HepG2 (cell line): Measurements from ENCODE around the gene ZNF730. TPM values are rescaled to one million over a fixed set of nuclear protein-coding genes. Genes with fewer than 3 reads are reported as not detected.

ENCODE experiments used
- ATAC-seq: fragments of 200-7000 bp; cut with Tn5 transposase; 3 replicates; pipeline ENCODE4 v1.9.1; 2020; ENCODE audit warnings: mild to moderate bottlenecking, moderate library complexity
- BruUV-seq: library from RNA; stranded (reverse); fragments of 400-500 nt; replicated peaks from 2 replicates; lab custom pipeline; 2021; lab: Mats Ljungman, UMichigan
- CTCF ChIA-PET: fragments of 300-600 bp; formaldehyde crosslinking; extraction: SDS; loops from one replicate; lab custom pipeline; 2021; ENCODE audit warnings: low total read pairs, inconsistent platforms, low intra/inter-chr PET ratio; lab: Yijun Ruan, JAX
- POLR2A ChIA-PET: fragments of 350-600 bp; sonication (Branson Sonifier 250); formaldehyde crosslinking; loops from one replicate; lab custom pipeline; 2020; ENCODE audit warnings: antibody characterized with exemption, inconsistent platforms; lab: Yijun Ruan, JAX
- DNase-seq: peaks from one replicate; pipeline ENCODE4 v3.0.0-alpha.2; 2015; ENCODE audit warnings: low spot score
- FAIRE-seq: peaks from 3 replicates; lab custom pipeline; 2011; peaks lifted over from hg19 to GRCh38; lab: Jason Lieb, UNC
- H2AFZ ChIP-seq: one replicate; pipeline ENCODE4 v1.6.1; 2011; ENCODE audit warnings: low read length, inconsistent platforms
- H3K27ac ChIP-seq: fragments of 300-600 bp; 3 replicates; pipeline ENCODE4 v1.8.0; 2011; ENCODE audit warnings: mixed run types, mild to moderate bottlenecking, mixed read lengths, low read length, inconsistent platforms; ENCODE audit not compliant: insufficient read depth; ENCODE audit errors: extremely low read length
- H3K27me3 ChIP-seq, 2 experiments: fragments of 200-600 bp in 1 of 2; 2 replicates in 1 of 2; 3 replicates in 1 of 2; pipeline versions ENCODE4 v1.6.0 to v1.8.0; 2011; ENCODE audit warnings: low read length in 2 of 2, mild to moderate bottlenecking in 2 of 2, moderate library complexity in 2 of 2, inconsistent platforms in 1 of 2; ENCODE audit not compliant: insufficient read depth in 2 of 2, control insufficient read depth in 1 of 2
- H3K36me3 ChIP-seq, 2 experiments: fragments of 200-600 bp in 1 of 2; replicated peaks in 1 of 2; 2 replicates in 1 of 2; 3 replicates in 1 of 2; pipeline versions ENCODE4 v1.5.1 to v1.8.0; 2011; ENCODE audit warnings: low read length in 2 of 2, inconsistent platforms in 1 of 2; ENCODE audit not compliant: insufficient read depth in 2 of 2, control insufficient read depth in 1 of 2
- H3K4me1 ChIP-seq: 2 replicates; pipeline ENCODE4 v1.5.1; 2012; ENCODE audit warnings: low read length, inconsistent platforms; ENCODE audit not compliant: insufficient read depth
- H3K4me2 ChIP-seq: 2 replicates; pipeline ENCODE4 v1.6.0; 2011; ENCODE audit warnings: low read depth, low read length, inconsistent platforms
- H3K4me3 ChIP-seq, 3 experiments: fragments of 200-600 bp in 1 of 3; sonication (generic), shearing (Covaris generic) in 1 of 3; replicated peaks in 1 of 3; 2 replicates each; pipeline ENCODE4 v1.5.1; 2011 to 2016; ENCODE audit warnings: low read length in 3 of 3, inconsistent platforms in 2 of 3, low read depth in 2 of 3, mild to moderate bottlenecking in 2 of 3, control low read depth in 1 of 3, mixed read lengths in 1 of 3; ENCODE audit not compliant: insufficient read depth in 1 of 3
- H3K79me2 ChIP-seq: one replicate; pipeline ENCODE4 v1.6.1; 2011; ENCODE audit warnings: low read length, inconsistent platforms; ENCODE audit not compliant: insufficient read depth
- H3K9ac ChIP-seq: 2 replicates; pipeline ENCODE4 v1.6.0; 2011; ENCODE audit warnings: mild to moderate bottlenecking, low read depth, low read length, inconsistent platforms; ENCODE audit not compliant: insufficient read depth
- H3K9me3 ChIP-seq: 2 replicates; pipeline ENCODE4 v1.5.1; 2012; ENCODE audit warnings: mild to moderate bottlenecking, low read length
- H4K20me1 ChIP-seq: 2 replicates; pipeline ENCODE4 v1.6.0; 2011; ENCODE audit warnings: inconsistent platforms, mild to moderate bottlenecking, low read length, moderate library complexity; ENCODE audit not compliant: insufficient read depth
- ERF ChIP-seq: IDR thresholded peaks from 2 replicates; pipeline ENCODE4 v1.6.1; 2018; ENCODE audit warnings: missing biosample characterization, missing genetic modification reagents
- FOXM1 ChIP-seq: sonication (generic); formaldehyde crosslinking; IDR thresholded peaks from 2 replicates; pipeline ENCODE4 v1.5.0; 2020; ENCODE audit warnings: missing genetic modification reagents
- HNRNPL ChIP-seq: fragments of 200-400 bp; formaldehyde crosslinking; IDR thresholded peaks from 2 replicates; pipeline ENCODE4 v1.6.1; 2017; ENCODE audit warnings: mild to moderate bottlenecking, low read depth, low read length
- REST ChIP-seq, 2 experiments: IDR thresholded peaks; 2 replicates each; pipeline ENCODE4 v1.6.1; 2011 to 2012; ENCODE audit warnings: low read length in 2 of 2, borderline replicate concordance in 1 of 2, low read depth in 1 of 2, mild to moderate bottlenecking in 1 of 2, moderate library complexity in 1 of 2
- USF2 ChIP-seq, 2 experiments: sonication (generic) in 1 of 2; formaldehyde crosslinking in 1 of 2; IDR thresholded peaks; 2 replicates each; pipeline versions ENCODE4 v1.5.1 to v1.6.1; 2011 to 2020; ENCODE audit warnings: borderline replicate concordance in 1 of 2, low read depth in 1 of 2, low read length in 1 of 2, mild to moderate bottlenecking in 1 of 2, missing genetic modification reagents in 1 of 2, moderate library complexity in 1 of 2
- ZNF34 ChIP-seq: sonication (generic); formaldehyde crosslinking; IDR thresholded peaks from 2 replicates; pipeline ENCODE4 v1.4.0; 2020; ENCODE audit warnings: mild to moderate bottlenecking, missing genetic modification reagents, borderline replicate concordance
- WGBS: methylation state at CpG from one replicate; pipeline ENCODE4 v1.1.6; 2017; ENCODE audit warnings: low lambda C conversion rate; 5-methylcytosine and 5-hydroxymethylcytosine counted together
- in situ Hi-C: cut with HindIII; loops from 2 replicates; pipeline ENCODE4 v1.10.0; 2017; ENCODE audit warnings: low pct_unique_long_range_greater_than_20kb; ENCODE audit not compliant: extremely low pct_ligation_motif_present
- intact Hi-C: fragments of 100-400 bp; cut with micrococcal nuclease; formaldehyde crosslinking; loops from one replicate; pipeline ENCODE4 v1.10.0; 2022; ENCODE audit not compliant: unreplicated experiment
- polyA plus RNA-seq, 8 experiments: library from polyadenylated mRNA; depleted of rRNA in 3 of 8; stranded (reverse) in 7 of 8; unstranded in 1 of 8; fragments of >200 nt; fragmentation: Illumina TruSeq in 4 of 8; extraction: Trizol in 4 of 8; gene quantifications; 2 replicates each; pipeline versions ENCODE4 v1.2.1 to v1.2.3, GENCODE V29; 2011 to 2016; ENCODE audit warnings: low read depth in 4 of 8, missing spikeins in 1 of 8, mixed read lengths in 1 of 8; ENCODE audit not compliant: insufficient read depth in 1 of 8
- total RNA-seq, 5 experiments: library from RNA; depleted of rRNA; stranded (reverse); fragments of >200 nt; fragmentation: Illumina TruSeq; extraction: Trizol; gene quantifications; 2 replicates each; pipeline ENCODE4 v1.2.3, GENCODE V29; 2016; ENCODE audit warnings: low read depth in 1 of 5
- TF ChIP-seq, protein P1 (sequence below): sonication (generic); formaldehyde crosslinking; IDR thresholded peaks from 2 replicates; pipeline ENCODE4 v1.5.1; 2020; ENCODE audit warnings: mild to moderate bottlenecking, missing genetic modification reagents, borderline replicate concordance

Gene ZNF730
- total and polyA plus RNA-seq, 2 of the 13 experiments (the other 11 are each of a cell fraction or from before 2014, with no cell fraction given), result 0.07 TPM; not detected in 1

DNA sequence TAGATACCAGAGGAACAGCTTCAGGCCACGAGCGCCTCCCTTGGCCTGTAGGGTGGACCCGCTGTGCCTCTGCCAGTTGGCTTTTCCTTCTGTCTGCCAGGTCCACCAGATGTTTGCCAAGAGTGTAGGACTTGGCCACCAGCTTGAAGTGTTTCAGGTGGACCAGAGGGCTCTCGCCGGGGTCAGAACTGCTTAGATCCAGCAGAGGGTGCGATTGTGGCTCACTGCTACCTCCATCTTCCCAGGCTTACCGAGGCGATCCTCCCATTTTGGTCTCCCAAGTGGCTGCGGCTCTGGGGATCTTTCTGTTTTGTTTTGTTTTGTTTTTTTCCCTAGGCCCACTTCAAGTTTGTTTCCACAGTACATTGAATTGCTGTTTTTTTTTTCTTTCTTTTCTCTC, 23.0 kb upstream of the ZNF730 start:
- Histone ChIP-seq H3K36me3 (no peaks in the 10 kb centered on the region), H4K20me1 (no peaks in the 10 kb centered on the region), H2AFZ (no peak overlapping the region), H3K27me3 (no peaks in the 10 kb centered on the region), H3K79me2 (no peaks in the 10 kb centered on the region), H3K9ac (no peak overlapping the region), H3K4me3 (no peak overlapping the region), H3K4me2 (no peak overlapping the region), H3K27ac (no peak overlapping the region), H3K4me1 (no peaks in the 10 kb centered on the region), H3K9me3 (peaks cover 99% of the 10 kb centered on the region)
- BruUV-seq, result no TSS peak
- intact Hi-C loops (no loop called here), in situ Hi-C loops (no loop called here)
- ATAC-seq (no peak), DNase-seq (no peak), FAIRE-seq (no peak)
- TF ChIP-seq USF2 (IDR thresholded peaks at IDR 0.05; ENCODE audit: low read depth, low read length), result no peak
- no peak for TF ChIP-seq USF2 (CRISPR knock-in tag; IDR thresholded peaks at IDR 0.05; ENCODE audit: borderline replicate concordance)
- no peak for TF ChIP-seq ERF (CRISPR knock-in tag)
- TF ChIP-seq REST (IDR thresholded peaks at IDR 0.05; ENCODE audit: borderline replicate concordance in 1 of 2, low read depth in 1 of 2, low read length in 2 of 2), result no peak
- TF ChIP-seq, protein P1, sequence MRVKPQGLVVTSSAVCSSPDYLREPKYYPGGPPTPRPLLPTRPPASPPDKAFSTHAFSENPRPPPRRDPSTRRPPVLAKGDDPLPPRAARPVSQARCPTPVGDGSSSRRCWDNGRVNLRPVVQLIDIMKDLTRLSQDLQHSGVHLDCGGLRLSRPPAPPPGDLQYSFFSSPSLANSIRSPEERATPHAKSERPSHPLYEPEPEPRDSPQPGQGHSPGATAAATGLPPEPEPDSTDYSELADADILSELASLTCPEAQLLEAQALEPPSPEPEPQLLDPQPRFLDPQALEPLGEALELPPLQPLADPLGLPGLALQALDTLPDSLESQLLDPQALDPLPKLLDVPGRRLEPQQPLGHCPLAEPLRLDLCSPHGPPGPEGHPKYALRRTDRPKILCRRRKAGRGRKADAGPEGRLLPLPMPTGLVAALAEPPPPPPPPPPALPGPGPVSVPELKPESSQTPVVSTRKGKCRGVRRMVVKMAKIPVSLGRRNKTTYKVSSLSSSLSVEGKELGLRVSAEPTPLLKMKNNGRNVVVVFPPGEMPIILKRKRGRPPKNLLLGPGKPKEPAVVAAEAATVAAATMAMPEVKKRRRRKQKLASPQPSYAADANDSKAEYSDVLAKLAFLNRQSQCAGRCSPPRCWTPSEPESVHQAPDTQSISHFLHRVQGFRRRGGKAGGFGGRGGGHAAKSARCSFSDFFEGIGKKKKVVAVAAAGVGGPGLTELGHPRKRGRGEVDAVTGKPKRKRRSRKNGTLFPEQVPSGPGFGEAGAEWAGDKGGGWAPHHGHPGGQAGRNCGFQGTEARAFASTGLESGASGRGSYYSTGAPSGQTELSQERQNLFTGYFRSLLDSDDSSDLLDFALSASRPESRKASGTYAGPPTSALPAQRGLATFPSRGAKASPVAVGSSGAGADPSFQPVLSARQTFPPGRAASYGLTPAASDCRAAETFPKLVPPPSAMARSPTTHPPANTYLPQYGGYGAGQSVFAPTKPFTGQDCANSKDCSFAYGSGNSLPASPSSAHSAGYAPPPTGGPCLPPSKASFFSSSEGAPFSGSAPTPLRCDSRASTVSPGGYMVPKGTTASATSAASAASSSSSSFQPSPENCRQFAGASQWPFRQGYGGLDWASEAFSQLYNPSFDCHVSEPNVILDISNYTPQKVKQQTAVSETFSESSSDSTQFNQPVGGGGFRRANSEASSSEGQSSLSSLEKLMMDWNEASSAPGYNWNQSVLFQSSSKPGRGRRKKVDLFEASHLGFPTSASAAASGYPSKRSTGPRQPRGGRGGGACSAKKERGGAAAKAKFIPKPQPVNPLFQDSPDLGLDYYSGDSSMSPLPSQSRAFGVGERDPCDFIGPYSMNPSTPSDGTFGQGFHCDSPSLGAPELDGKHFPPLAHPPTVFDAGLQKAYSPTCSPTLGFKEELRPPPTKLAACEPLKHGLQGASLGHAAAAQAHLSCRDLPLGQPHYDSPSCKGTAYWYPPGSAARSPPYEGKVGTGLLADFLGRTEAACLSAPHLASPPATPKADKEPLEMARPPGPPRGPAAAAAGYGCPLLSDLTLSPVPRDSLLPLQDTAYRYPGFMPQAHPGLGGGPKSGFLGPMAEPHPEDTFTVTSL (CRISPR knock-in tag), result no peak
- TF ChIP-seq HNRNPL, result no peak
- TF ChIP-seq FOXM1 (CRISPR knock-in tag), result no peak
- TF ChIP-seq ZNF34, result no peak
- CTCF ChIA-PET, result no interaction called here
- POLR2A ChIA-PET, result no interaction called here
- WGBS, result 7% methylated on average over 6 of the region's 9 CpGs
